ENCODE results near the gene RBM39.
"Not testable (repeated sequence)": the region's sequence is repeated elsewhere in the genome, so short reads cannot be mapped to it uniquely, and the experiment has no call there.

The RBM39 gene

DNA sequence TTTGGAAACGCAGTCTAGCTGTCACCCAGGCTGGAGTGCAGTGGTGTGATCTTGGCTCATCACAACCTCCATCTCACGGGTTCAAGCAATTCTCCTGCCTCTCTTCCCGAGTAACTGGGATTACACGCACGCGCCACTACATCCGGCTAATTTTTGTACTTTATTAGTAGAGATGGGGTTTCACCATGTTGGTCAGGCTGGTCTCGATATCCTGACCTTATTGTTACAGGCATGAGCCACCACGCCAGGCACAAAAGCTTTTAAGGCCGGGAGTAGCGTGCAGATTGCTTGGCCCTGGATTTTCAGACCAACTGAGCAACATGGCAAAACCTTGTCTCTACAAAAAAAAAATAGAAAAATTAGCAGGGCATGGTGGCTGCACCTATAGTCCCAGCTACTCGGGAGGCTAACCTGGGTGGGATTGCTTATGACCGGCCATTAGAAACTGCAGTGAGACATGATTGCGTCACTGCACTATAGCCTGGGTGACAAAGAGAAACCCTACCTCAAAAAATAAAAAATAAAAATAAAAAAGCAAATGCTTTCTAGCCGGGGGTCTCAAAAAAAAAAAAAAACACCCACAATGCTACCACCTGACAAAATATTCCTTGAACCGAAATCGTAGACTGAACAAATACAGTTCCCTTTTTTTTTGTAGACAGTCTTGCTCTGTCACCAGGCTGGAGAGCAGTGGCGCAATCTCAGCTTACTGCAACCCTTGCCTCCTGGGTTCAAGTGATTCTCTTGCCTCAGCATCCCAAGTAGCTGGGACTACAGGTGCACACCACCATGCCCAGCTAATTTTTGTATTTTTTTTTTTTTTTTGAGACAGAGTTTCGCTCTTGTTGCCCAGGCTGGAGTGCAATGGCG lies 15.0 kb downstream of the RBM39 start:
- no peak for DNase-seq (ENCODE audit: low read depth)

DNA sequence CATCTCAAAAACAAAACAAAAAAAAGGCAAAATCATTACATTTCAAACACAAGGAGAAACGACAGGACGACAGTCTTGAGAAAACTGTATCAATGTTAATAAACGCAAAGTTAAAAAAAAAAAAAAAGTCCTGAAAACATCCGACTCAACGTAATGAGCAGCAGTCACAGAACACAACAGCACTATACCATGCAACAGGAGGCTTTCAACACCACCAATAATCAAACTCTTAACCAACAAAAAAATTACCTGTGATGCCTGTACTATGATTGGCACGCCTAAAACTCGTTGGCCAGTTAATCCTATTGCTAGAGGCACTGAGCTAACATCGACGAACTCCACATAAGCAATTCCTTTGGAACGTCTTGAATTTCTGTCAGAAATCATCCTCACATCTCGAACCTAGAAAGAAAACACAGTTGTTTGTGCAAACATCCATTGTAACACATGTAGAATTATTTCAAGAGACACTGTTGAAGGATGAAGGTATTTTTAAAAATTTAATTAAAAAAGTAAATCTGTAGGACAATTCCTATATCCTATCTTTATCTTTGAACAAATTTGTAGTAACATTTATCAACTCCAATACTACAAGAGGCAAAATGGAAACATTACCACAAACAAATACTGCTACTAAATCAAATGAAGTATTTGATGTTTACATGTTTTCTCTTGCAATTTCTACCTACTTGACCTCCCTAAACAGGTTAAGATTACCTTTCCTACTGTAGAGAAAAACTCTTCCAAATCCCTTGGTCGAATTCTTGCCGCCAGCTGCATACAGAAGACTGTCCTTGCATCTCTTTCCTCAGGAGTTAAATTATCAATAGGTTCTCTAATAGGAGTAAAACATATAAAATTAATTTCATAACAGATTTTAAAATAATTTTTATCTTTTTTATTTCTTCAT lies 17.5 kb downstream of the RBM39 start:
- no peak for DNase-seq (ENCODE audit: low read depth)

DNA sequence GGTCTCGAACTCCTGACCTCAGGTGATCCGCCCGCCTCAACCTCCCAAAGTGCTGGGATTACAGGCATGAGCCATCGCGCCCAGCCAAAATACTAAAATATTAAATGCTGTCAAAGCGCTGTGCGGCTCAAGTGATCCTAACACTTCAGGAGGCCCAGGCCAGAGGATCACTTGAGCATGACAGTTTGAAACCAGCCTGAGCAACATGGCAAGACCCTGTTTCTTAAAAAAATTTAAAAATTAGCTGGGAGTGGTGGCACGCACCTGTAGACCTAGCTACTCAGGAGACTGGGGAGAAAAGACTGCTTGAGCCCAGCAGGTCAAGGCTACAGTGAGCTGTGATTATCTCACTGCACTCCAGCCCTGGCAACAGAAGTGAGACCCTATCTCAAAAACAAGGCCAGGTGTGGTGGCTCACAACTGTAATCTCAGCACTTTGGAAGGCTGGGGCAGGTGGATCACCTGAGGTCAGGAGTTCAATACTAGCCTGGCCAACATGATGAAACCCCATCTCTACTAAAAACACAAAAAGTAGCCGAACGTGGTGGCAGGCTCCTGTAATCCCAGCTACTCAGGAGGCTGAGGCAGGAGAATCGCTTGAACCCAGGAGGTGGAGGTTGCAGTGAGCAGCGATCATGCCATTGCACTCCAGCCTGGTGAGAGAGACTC lies 18.3 kb downstream of the RBM39 start:
- DNase-seq (ENCODE audit: low read depth): not testable (repeated sequence)

DNA sequence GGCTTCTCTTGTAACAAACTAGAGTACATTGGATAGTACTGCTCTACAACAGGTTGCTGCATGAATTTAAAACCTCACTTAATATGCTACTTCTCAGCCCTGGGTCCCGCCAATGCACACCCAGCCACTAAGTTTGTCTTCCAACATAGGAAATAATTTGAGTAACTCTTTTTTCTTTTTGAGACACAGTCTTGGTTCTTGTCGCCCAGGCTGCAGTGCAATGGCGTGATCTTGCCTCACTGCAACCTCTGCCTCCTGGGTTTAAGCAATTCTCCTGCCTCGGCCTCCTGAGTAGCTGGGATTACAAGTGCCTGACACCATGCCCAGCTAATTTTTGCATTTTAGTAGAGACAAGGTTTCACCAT lies 18.8 kb downstream of the RBM39 start:
- not testable (repeated sequence) for DNase-seq (ENCODE audit: low read depth)

DNA sequence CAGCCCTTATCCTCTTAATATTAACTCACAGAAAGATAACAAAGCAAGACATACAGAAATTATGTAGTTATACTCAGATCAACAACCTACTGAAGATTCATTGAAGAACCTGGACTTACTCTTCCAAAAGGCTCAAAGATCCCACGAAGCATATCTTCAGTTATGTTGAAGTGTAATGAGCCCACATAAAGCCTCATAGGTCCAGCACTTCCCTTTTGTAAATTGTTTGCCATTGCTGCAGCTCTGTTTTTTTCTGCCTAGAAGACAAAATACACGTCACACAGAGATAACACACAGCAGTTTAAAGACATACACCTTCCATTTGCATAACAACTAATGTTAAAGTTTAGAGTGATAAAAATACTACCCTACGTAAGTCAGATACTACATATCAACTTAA lies 20.4 kb downstream of the RBM39 start:
- DNase-seq (ENCODE audit: low read depth): no peak

DNA sequence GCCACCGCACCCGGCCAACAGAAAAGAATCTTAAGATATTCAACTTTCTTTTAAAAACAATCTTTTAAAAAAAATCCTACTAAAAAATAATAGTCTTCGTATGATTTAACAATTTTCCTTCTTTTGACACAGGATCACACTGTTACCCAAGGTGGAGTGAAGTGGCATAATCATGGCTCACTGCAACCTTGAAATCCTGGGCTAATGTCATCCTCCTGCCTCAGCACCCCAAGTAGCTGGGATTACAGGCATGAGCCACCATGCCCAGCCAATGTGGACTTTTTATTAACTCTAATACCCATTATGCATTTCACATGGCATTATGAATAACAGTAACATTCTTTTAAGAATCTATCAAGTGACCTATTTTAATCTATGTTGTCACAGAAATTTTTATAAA lies 20.8 kb downstream of the RBM39 start:
- DNase-seq (ENCODE audit: low read depth): no peak

DNA sequence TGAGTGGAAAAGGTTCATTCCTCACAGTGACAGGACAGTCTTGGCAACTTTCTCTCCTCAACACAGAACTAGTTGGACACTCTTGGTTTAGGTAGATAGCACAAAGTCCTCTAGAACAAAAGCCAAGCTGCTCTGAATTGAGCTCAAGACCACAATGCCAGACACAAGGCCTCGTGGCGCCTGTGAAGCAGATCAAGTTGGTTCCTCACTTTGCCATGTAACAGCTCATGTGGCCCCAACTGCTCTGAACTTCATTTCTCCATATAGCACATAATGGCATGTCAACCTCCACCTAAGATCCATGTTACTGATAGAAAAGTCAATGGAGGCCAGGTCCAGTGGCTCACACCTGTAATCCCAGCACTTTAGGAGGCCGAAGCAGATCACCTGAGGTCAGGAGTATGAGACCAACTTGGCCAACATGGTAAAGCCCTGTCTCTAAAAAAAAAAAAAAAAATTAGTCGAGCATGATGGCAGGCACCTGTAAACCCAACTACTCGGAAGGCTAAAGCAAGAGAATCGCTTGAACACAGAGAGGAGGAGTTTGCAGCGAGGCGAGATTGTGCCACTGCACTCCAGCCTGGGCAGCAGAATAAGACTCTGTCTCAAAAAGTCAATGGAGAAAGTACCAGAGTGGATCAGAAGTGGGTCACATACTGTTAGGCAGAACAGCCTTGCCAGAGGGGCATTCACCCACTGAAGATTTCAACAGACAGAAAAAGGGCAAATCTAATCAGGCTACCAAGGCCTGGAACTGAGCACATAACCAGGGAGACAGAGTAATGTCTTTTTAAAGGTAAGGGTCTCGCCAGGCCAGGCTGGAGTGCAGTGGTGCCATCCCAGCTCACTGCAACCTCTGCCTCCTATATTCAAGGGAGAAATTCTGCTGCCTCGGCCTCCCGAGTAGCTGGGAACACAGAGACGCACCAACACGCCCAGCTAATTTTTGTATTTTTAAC lies 21.6 kb downstream of the RBM39 start:
- no peak for DNase-seq (ENCODE audit: low read depth)

DNA sequence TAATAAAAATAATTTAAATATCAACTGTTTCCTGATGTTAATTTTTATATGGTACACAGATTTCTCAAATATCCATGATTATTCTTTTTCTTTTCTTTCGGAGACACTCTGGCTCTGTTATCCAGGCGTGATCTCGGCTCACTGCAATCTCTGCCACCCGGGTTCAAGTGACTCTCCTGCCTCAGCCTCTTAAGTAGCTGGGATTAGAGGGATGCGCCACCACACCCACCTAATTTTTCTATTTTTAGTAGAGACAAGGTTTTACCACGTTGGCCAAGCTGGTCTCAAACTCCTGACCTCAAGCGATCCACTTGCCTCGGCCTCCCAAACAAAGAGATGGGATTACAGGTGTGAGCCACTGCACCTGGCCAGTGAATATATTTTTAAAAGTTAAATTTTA lies 22.3 kb downstream of the RBM39 start:
- DNase-seq (ENCODE audit: low read depth): no peak

DNA sequence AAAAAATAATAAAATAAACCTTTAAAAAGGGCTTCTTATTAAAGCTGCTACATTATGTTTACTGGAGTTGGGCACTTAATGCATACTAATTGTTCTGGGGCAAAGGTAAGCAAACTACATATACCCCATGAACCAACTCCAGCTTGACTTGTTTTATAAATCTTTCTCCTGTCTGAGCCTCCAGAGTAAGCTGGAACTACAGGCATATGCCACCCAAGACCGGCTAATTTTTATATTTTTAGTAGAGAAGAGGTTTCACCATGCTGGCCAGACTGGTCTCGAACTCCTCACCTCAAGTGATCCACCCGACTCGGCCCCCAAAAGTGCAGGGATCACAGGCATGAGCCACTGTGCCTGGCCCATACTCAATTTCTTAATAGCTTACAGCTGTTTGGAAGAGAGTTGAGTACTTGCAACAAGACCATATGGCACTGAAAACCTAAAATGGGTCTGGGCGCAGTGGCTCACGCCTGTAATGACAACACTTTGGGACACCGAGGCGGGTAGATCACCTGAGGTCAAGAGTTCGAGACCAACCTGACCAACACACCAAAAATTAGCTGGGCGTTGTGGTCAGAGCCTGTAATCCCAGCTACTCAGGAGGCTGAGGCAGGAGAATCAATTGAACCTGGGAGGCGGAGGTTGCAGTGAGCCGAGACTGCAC lies 23.0 kb downstream of the RBM39 start:
- no peak for DNase-seq (ENCODE audit: low read depth)

DNA sequence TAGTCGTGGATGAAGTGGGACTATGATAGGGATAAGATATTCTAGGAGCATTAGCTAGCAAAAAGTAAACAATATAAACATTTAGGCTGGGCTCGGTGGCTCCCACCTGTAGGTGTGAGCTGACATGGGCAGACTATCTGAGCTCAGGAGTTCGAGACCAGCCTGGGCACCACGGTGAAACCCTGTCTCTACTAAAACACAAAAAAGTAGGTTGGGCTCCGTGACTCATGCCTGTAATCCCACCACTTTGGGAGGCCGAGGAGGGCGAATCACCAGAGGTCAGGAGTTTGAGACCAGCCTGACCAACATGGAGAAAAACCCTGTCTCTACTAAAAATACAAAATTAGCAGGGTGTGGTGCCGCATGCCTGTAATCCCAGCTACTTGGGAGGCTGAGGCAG lies 23.7 kb downstream of the RBM39 start:
- DNase-seq (ENCODE audit: low read depth): not testable (repeated sequence)

DNA sequence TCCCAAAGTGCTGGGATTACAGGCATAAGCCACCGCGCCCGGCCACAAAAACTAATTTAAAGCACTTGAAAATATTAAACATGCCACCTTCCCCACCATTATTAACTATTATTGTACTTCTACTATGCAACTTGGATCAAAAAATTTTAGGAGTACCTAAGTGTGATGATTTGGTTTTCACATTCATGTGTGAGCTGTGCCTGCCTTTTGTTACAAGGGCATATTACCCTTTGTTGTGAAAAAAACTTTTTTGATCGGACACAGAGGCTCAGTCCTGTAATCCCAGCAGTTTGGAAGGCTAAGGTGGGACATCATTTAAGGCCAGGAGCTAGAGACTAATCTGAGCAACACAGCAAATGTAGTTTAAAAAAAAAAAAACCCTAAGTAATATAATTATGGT lies 25.7 kb downstream of the RBM39 start:
- DNase-seq (ENCODE audit: low read depth): no peak

DNA sequence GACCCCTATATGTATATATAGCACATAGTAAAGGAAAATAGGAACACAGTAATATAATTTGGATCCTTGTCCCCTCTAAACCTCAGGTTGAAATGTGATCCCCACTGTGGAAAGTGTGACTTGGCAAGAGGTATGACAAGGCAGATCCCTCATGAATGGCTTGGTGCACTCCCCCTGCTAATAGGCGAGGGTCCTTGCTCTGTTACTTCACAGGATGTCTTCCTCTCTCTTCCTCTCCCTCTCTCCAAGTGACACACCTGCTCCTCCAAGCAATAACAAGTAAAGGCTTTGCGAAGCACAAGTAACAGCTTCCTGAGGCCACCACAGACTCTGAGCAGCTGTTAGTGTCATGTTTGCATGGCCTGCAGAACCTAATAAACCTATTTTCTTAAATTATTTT lies 26.4 kb downstream of the RBM39 start:
- DNase-seq (ENCODE audit: low read depth): no peak

DNA sequence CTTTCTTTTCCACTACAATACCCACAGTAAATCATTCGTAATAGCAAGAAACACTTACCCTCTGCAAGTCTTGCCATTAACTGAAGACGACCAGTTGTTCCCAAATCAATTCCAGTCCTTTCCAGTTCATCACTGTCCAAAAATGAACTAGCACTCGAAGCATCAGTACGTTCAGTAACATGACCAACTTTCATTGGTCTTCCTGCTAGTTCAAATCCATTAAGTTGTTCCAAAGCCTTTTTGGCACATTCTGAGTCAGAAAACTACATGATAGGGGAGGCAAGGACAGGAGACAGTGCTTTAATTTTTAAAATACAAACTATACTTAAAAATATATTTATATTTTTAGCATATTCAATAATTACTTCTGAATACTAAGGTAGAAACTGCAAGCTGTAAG lies 27.9 kb downstream of the RBM39 start:
- no peak for DNase-seq (ENCODE audit: low read depth)

DNA sequence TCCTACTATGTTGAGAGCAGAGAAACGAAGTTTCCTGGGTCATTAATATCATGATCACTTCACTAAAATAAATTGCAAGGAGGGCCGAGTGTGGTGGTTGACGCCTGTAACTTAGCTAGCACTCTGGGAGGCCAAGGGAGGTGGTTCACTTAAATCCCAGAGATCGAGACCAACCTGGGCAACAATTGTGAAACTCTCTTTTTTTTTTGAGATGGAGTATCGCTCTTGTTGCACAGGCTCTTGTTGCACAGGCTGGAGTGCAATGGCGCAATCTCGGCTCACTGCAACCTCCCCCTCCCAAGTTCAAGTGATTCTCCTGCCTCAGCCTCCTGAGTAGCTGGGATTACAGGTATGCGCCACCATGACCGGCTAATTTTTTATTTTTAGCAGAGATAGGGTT lies 28.9 kb downstream of the RBM39 start:
- not testable (repeated sequence) for DNase-seq (ENCODE audit: low read depth)

DNA sequence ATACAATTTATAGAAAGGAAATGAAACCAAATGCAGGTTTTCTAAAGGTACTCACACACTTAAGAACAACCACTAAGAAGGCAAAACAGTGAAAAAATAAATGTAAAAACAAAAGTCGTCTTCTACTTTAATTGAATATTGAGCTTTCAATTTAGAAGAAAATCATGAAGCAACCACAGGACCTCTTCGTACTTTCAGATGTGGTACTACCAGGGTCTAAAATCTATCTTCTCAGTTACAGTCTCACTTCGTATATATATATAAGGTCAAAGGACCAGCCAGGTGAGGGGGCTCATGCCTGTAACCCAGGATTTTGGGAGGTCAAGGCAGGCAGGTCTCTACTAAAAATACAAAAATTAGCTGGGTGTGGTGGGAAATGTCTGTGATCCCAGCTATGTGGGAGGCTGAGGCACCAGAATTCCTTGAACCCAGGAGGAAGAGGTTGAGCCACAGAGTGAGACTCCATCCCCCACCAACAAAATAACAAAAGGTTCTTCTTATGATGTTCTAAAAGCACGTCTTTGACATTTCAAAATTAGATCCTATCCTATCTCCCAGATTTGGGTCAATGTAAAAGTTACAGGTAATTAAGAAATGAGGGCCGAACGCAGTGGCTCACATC lies 30.4 kb downstream of the RBM39 start:
- no peak for DNase-seq (ENCODE audit: low read depth)

DNA sequence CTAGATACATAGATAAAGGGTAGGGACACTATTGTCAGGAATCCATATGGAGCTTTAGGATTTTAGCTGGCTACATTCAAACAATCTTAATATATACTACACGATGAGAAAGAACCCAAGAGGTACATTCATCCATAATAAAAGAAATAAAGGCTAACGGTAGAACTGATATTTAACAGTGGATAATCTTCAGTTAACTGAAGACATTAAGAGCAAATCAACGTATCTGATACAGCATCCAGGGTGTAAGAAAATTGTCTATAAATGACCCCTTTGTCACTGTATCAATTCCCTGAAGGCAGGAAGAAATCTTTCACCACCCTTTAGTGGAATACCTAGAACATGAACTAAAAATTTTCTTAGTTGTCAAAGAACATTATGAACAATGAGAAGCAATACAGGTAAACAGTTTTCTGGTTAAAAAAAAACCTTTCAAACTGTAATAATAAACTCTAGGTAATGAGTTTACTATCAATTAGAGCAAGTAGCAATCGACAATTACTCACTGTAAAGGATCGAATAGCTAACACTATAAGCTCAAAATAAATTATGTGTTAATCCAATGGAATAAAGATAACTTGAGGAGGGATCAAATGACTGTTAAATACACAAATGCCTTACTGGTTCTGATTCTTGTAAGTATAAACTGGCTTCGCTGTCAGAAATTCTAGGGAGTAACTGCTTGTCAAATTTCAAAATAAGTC lies 31.0 kb downstream of the RBM39 start:
- DNase-seq (ENCODE audit: low read depth): no peak

DNA sequence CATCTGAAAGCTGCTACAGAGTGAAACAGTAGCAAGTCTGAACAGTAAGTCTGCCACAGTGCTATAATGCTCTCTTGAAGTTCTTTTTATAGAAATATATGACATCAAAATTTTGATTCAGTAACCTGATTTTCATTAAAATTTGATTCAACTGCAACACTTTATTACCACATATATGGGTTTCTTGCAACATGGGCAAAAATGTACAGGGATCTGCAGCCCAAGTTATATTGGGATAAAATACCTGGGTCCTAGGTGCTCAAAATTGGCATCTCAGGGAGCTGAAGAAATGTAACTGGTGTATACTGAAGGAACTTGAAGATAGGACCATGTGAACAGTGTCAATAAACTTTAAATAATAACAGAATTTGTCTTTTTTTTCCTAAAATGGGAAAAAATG lies 32.0 kb downstream of the RBM39 start:
- no peak for DNase-seq (ENCODE audit: low read depth)

DNA sequence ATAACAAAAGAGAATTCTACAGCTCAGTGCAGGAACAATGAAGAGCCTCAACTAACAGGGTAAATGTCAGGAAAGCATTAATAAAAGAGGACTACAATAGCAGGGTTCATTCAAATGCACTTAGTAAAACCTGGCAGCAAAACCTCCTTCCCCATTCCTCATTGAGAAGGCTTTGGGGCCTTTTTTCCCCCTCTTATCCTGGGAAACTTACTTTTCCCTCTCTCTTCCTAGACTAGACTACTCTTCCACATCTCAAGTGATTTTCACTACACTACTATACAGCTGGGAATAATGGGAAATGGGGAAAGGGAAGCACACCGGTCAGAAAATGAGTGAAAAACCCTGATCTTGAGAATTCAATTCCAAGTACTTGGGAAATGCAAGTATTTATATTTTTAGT lies 32.8 kb downstream of the RBM39 start:
- no peak for DNase-seq (ENCODE audit: low read depth)

DNA sequence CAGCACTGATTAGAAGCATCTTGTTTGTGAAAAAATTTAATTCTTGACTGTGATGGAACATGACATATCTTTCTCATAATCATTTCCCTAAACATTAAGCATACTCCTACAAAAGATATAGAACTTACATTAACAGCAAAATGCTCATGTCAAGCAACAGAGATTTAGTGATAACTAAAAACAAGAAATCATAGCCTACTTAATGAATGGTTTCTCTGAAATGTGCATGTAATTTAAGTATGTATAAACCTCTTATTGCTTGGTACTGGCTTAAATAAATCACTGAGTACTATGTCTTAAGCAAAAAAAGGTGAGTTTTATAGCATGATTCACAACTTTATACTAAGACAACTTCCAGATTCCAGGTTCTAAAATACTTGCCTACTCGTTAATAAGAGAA lies 33.6 kb downstream of the RBM39 start:
- DNase-seq (ENCODE audit: low read depth): no peak
